Pancreas (tissue), 10 donors: ENCODE results near the gene L3MBTL3. TPM values are rescaled to one million over a fixed set of nuclear protein-coding genes. Genes with fewer than 3 reads are reported as not detected.

Experiments
- ATAC-seq, 4 donors: fragments of 200-7000 bp; cut with Tn5 transposase; one replicate each; pipeline versions ENCODE4 v1.8.0 to v1.9.1; 2020; ENCODE audit warnings: mild to moderate bottlenecking in 4 of 4, moderate library complexity in 4 of 4
- DNase-seq, 6 donors: peaks; one replicate each; pipeline ENCODE4 v3.0.0-alpha.2; 2020
- FAIRE-seq: peaks from 2 replicates; lab custom pipeline; 2012; peaks lifted over from hg19 to GRCh38; lab: Jason Lieb, UNC
- H3K27ac ChIP-seq, 4 donors: fragments of 200-600 bp; sonication (generic); 1 replicate in 3 of 4; 2 replicates in 1 of 4; pipeline versions ENCODE4 v1.5.0 to v1.8.0; 2020
- H3K27me3 ChIP-seq, 4 donors: fragments of 200-600 bp; one replicate each; pipeline ENCODE4 v1.8.0; 2021
- H3K36me3 ChIP-seq, 3 donors: fragments of 200-600 bp; sonication (generic) in 1 of 3; one replicate each; pipeline versions ENCODE4 v1.5.0 to v1.8.0; 2020 to 2021
- H3K4me1 ChIP-seq, 3 donors: fragments of 200-600 bp; one replicate each; pipeline ENCODE4 v1.8.0; 2021
- H3K4me3 ChIP-seq, 4 donors: fragments of 200-600 bp; sonication (generic) in 2 of 4; one replicate each; pipeline versions ENCODE4 v1.5.0 to v1.8.0; 2020 to 2021
- H3K9me3 ChIP-seq, 4 donors: fragments of 200-600 bp; one replicate each; pipeline ENCODE4 v1.8.0; 2021
- WGBS, 2 donors: extraction: QIAGEN DNeasy Blood & Tissue Kit; methylation state at CpG; one replicate each; pipeline ENCODE4 v1.1.7; 2013; 5-methylcytosine and 5-hydroxymethylcytosine counted together
- intact Hi-C, 3 donors: fragments of 100-400 bp; cut with DNase I; formaldehyde crosslinking; loops; one replicate each; pipeline versions ENCODE4 v1.11.1 to v1.14.2; 2022
- polyA plus RNA-seq, 2 donors: library from polyadenylated mRNA; stranded (reverse); fragments of 200-250 nt; gene quantifications; one replicate each; pipeline ENCODE4 v1.2.3, GENCODE V29; 2013
- total RNA-seq, 6 donors: library from RNA; stranded (reverse); fragmentation: NEBNext Ultra II Directional in 4 of 6; extraction: Animal tissue kit (Norgen Biotek cat#: 25700) in 4 of 6; gene quantifications; one replicate each; pipeline versions ENCODE4 v1.2.1 to v1.2.4, GENCODE V29; 2021 to 2023
- TF ChIP-seq, protein P1 (sequence below), 4 donors: fragments of 200-600 bp; sonication (generic) in 3 of 4; IDR thresholded peaks; one replicate each; pipeline versions ENCODE4 v1.5.0 to v1.8.0; 2021; ENCODE audit warnings: antibody characterized with exemption in 4 of 4
- donor health status: healthy with polysubstance abuse.
- donor health status: DM: no; HTN: no; CAD: no; lungs with moderate emphysema.
- donor health status: DM: no; HTN: no; CAD: no.
- donor health status: control.
- donor health status: control.
- donor health status: Bipolar disorder and iron deficiency.
- donor health status: DM: yes; HTN: yes; CAD: no.
- donor health status: DM: no; HTN: no; CAD: no.
- donor health status: DM: no; HTN: no; CAD: no.
- donor health status: DM: yes; HTN: yes; CAD: no.

Gene L3MBTL3
- total and polyA plus RNA-seq, 8 donors = 0.95 to 5.3 (median 3.1) TPM

DNA sequence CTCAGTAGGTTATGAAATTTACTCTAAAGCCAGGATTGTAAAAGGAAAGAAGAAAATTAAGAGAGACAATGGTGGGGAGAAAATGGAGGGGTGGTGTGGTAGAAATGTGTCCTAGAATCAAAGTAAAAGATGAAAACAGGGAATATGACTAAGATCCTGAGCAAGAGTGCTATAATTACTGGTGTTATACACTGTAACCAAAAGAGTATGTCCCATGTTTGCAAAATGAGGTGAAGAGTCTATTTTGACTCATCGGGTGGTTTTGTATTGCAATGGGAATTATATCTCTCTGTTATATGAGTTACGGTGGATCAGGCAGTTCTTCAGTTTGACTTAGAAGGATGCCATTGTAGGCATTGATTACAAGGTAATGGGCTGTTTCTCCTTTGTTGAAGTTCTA, 8.5 kb downstream of the L3MBTL3 start:
- H3K4me1 ChIP-seq = no peaks in the 10 kb centered on the region
- no peak overlapping the region for H3K27ac ChIP-seq
- no peaks in the 10 kb centered on the region for H3K36me3 ChIP-seq
- no peak for DNase-seq
- intact Hi-C loops = no loop called here
- H3K9me3 ChIP-seq = no peaks in the 10 kb centered on the region
- FAIRE-seq = no peak
- ATAC-seq = no peak
- H3K27me3 ChIP-seq = no peaks in the 10 kb centered on the region
- no peak overlapping the region for H3K4me3 ChIP-seq
- WGBS, 2 donors = 95 to 98% methylated on average over 2 of the region's 2 CpGs
- TF ChIP-seq, protein P1, sequence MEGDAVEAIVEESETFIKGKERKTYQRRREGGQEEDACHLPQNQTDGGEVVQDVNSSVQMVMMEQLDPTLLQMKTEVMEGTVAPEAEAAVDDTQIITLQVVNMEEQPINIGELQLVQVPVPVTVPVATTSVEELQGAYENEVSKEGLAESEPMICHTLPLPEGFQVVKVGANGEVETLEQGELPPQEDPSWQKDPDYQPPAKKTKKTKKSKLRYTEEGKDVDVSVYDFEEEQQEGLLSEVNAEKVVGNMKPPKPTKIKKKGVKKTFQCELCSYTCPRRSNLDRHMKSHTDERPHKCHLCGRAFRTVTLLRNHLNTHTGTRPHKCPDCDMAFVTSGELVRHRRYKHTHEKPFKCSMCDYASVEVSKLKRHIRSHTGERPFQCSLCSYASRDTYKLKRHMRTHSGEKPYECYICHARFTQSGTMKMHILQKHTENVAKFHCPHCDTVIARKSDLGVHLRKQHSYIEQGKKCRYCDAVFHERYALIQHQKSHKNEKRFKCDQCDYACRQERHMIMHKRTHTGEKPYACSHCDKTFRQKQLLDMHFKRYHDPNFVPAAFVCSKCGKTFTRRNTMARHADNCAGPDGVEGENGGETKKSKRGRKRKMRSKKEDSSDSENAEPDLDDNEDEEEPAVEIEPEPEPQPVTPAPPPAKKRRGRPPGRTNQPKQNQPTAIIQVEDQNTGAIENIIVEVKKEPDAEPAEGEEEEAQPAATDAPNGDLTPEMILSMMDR (IDR thresholded peaks at IDR 0.05) = no peak

DNA sequence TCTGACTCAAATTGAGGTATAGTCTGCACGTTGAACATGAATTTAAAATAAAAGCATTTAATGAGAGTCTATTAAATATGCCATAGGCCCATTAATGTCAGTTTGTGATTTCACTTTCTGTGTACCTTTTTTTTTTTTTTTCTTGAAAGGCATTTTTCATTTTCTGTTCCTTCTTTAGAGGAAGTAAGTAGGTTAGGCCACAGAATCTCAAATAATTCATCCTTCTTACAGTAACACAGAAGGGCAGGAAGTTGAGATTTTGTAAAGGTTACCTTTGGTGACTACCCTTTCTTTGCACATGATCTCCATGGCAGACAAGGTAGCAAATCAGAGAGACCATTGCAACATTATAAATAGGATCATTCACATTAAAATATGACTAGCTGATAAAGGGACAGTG, 9.6 kb downstream of the L3MBTL3 start:
- ATAC-seq = no peak
- no peaks in the 10 kb centered on the region for H3K4me1 ChIP-seq
- H3K27me3 ChIP-seq = no peaks in the 10 kb centered on the region
- no peak overlapping the region for H3K4me3 ChIP-seq
- TF ChIP-seq, protein P1 (IDR thresholded peaks at IDR 0.05) = no peak
- intact Hi-C loops = no loop called here
- 77 to 86% methylated on average over 1 of the region's 1 CpG for WGBS, 2 donors
- no peaks in the 10 kb centered on the region for H3K9me3 ChIP-seq
- no peak for DNase-seq
- no peaks in the 10 kb centered on the region for H3K36me3 ChIP-seq
- FAIRE-seq = no peak
- H3K27ac ChIP-seq = no peak overlapping the region

DNA sequence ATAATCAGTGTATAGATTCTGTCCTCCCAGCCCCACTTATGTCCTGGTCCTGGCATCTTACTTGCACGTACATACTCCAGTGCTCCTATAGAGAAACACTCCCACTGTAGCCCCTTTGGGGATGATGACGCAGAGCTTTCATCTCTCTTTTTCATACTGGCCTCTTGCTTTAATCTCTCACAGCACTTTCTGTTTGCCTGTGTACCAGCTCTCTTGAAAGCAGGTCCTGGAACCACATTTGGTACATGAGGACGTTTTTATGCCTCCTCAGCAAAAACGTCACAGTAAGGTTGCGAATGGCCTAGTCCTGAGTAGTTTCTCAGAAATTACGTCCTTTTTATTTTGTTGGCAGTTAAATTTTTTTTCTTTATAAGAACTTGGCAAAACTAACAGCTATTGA, 10.8 kb downstream of the L3MBTL3 start:
- H3K4me1 ChIP-seq = no peaks in the 10 kb centered on the region
- FAIRE-seq = no peak
- no peak overlapping the region for H3K27ac ChIP-seq
- intact Hi-C loops = no loop called here
- no peak overlapping the region for H3K4me3 ChIP-seq
- ATAC-seq = no peak
- WGBS, 2 donors = 84 to 86% methylated on average over 6 of the region's 6 CpGs
- no peaks in the 10 kb centered on the region for H3K36me3 ChIP-seq
- no peak for DNase-seq
- H3K27me3 ChIP-seq = no peaks in the 10 kb centered on the region
- TF ChIP-seq, protein P1 (IDR thresholded peaks at IDR 0.05) = no peak
- H3K9me3 ChIP-seq = no peaks in the 10 kb centered on the region

DNA sequence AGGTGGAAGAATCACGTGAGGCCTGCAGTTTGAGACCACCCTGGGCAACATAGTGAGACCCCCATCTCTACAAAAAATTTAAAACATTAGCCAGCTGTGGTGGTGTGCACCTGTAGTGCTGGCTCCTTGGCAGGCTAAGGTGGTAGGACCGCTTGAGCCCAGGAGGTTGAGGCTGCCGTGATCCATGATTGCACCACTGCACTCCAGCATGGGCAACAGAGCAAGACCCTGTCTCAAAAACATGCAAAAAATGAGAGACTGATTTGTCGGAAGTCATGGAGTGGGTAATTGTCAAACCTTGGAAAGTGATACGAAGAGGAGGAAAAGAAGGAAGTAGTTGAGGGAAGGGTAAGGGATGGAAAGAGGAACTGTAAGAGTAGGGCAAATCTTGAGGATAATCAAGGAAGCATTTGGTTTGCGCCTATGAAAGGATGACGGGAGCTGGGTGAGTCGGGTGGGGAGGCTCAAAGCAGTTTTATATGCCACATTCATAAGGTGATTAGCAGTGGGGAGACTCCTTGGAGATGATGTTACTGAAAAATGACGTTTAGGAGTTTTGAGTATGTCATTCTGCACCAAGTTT, 14.5 kb downstream of the L3MBTL3 start:
- no peaks in the 10 kb centered on the region for H3K36me3 ChIP-seq
- FAIRE-seq = no peak
- no peak overlapping the region for H3K27ac ChIP-seq
- no peak for ATAC-seq
- WGBS, 2 donors = 91 to 94% methylated on average over 9 of the region's 9 CpGs
- H3K27me3 ChIP-seq = no peaks in the 10 kb centered on the region
- H3K4me1 ChIP-seq = no peaks in the 10 kb centered on the region
- DNase-seq = no peak
- TF ChIP-seq, protein P1 (IDR thresholded peaks at IDR 0.05) = no peak
- H3K9me3 ChIP-seq = no peaks in the 10 kb centered on the region
- intact Hi-C loops = no loop called here
- H3K4me3 ChIP-seq = no peak overlapping the region

DNA sequence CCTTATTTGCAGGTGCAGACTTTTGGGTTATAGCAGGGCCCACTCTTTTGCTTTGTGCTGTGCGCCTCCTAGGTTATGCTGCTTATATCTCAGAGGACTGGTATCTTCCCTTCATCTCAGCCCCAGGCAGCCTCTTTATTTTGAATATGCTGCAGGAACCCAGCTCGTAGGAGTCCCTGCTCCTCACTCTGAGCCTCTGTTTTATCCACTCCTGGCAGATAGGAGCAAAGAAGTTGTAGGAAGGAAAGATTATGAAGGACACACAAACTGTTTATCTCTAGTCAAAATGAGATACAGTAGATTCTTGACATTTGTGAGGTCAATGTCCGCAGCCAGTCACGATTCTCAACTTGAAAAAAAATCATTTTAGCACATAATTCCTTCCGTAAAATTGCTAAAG, 15.6 kb downstream of the L3MBTL3 start:
- no peak for ATAC-seq
- H3K27ac ChIP-seq = no peak overlapping the region

More for the DNA sequence above, 15.6 kb downstream of the L3MBTL3 start:
- no peaks in the 10 kb centered on the region for H3K36me3 ChIP-seq
- no peaks in the 10 kb centered on the region for H3K9me3 ChIP-seq
- DNase-seq (no peak), FAIRE-seq (no peak)
- H3K27me3 ChIP-seq = no peaks in the 10 kb centered on the region
- no peak overlapping the region for H3K4me3 ChIP-seq
- H3K4me1 ChIP-seq = no peaks in the 10 kb centered on the region
- WGBS, 2 donors = 87 to 89% methylated on average over 5 of the region's 5 CpGs
- TF ChIP-seq, protein P1 (IDR thresholded peaks at IDR 0.05) = no peak
- intact Hi-C loops = no loop called here
